Renal cortex interstitium (tissue), 15 donors: ENCODE data around the gene MRPS2. TPM values are rescaled to one million over a fixed set of nuclear protein-coding genes. Genes with fewer than 3 reads are reported as not detected.
"Not testable (repeated sequence)": the region's sequence is repeated elsewhere in the genome, so short reads cannot be mapped to it uniquely, and the experiment has no call there.

Experiments
- DNase-seq, 11 donors: peaks; one replicate each; pipeline ENCODE4 v3.0.0-alpha.2; 2013; ENCODE audit warnings: low read depth in 9 of 11, low spot score in 4 of 11; ENCODE audit errors: extremely low read depth in 1 of 11
- long read RNA-seq, 16 experiments: transcript quantifications; one replicate each; lab custom pipeline, GENCODE V29; 2026
- polyA plus RNA-seq, 3 donors: library from polyadenylated mRNA; unstranded; fragments of 120-200 nt; gene quantifications; one replicate each; pipeline ENCODE4 v1.2.1, GENCODE V29; 2013; ENCODE audit not compliant: insufficient read length in 3 of 3

The MRPS2 gene
- polyA plus RNA-seq, result 10 to 100 TPM; 42.4 to 54.1 (median 50.4) TPM
- long read RNA-seq, donor 1, transcript MRPS2-201 (4 exons, 1,510 nt), result major isoform, 26 of 28 reads
- long read RNA-seq, donor 1, partial matches to known transcripts, result 0 of 28 reads
- long read RNA-seq, donor 1, other reads (novel, unspliced or antisense), result 0 of 28 reads
- long read RNA-seq, donor 2, transcript MRPS2-201 (4 exons, 1,510 nt), result major isoform, 27 of 29 reads
- long read RNA-seq, donor 2, partial matches to known transcripts, result 0 of 29 reads
- long read RNA-seq, donor 2, other reads (novel, unspliced or antisense), result 0 of 29 reads
- long read RNA-seq, donor 3, transcript MRPS2-201 (4 exons, 1,510 nt), result major isoform, 39 of 41 reads
- long read RNA-seq, donor 3, partial matches to known transcripts, result 0 of 41 reads
- long read RNA-seq, donor 3, other reads (novel, unspliced or antisense), result 0 of 41 reads
- long read RNA-seq, donor 4, transcript MRPS2-201 (4 exons, 1,510 nt), result major isoform, 37 of 39 reads
- long read RNA-seq, donor 4, partial matches to known transcripts, result 0 of 39 reads
- long read RNA-seq, donor 4, other reads (novel, unspliced or antisense), result 0 of 39 reads
- long read RNA-seq, donor 5, result 0 reads
- long read RNA-seq, donor 6, transcript MRPS2-201 (4 exons, 1,510 nt), result major isoform, 30 of 31 reads
- long read RNA-seq, donor 6, partial matches to known transcripts, result 0 of 31 reads
- long read RNA-seq, donor 6, other reads (novel, unspliced or antisense), result 0 of 31 reads
- long read RNA-seq, donor 7, transcript MRPS2-201 (4 exons, 1,510 nt), result major isoform, 35 of 41 reads
- long read RNA-seq, donor 7, transcript MRPS2-203 (3 exons, 810 nt), result minor isoform, 5 of 41 reads
- long read RNA-seq, donor 7, partial matches to known transcripts, result 0 of 41 reads
- long read RNA-seq, donor 7, other reads (novel, unspliced or antisense), result 0 of 41 reads
- long read RNA-seq, donor 8, transcript MRPS2-201 (4 exons, 1,510 nt), result major isoform, 48 of 48 reads
- long read RNA-seq, donor 8, partial matches to known transcripts, result 0 of 48 reads
- long read RNA-seq, donor 8, other reads (novel, unspliced or antisense), result 0 of 48 reads
- long read RNA-seq, donor 9, transcript MRPS2-201 (4 exons, 1,510 nt), result major isoform, 25 of 28 reads
- long read RNA-seq, donor 9, partial matches to known transcripts, result 0 of 28 reads
- long read RNA-seq, donor 9, other reads (novel, unspliced or antisense), result 0 of 28 reads
- long read RNA-seq, donor 10, transcript MRPS2-201 (4 exons, 1,510 nt), result major isoform, 17 of 18 reads
- long read RNA-seq, donor 10, partial matches to known transcripts, result 0 of 18 reads
- long read RNA-seq, donor 10, other reads (novel, unspliced or antisense), result 0 of 18 reads
- long read RNA-seq, donor 11, transcript MRPS2-201 (4 exons, 1,510 nt), result major isoform, 14 of 14 reads
- long read RNA-seq, donor 11, partial matches to known transcripts, result 0 of 14 reads
- long read RNA-seq, donor 11, other reads (novel, unspliced or antisense), result 0 of 14 reads
- long read RNA-seq, donor 12, transcript MRPS2-201 (4 exons, 1,510 nt), result major isoform, 10 of 10 reads
- long read RNA-seq, donor 12, partial matches to known transcripts, result 0 of 10 reads
- long read RNA-seq, donor 12, other reads (novel, unspliced or antisense), result 0 of 10 reads
- long read RNA-seq, donor 13, result 0 reads
- long read RNA-seq, donor 14, transcript MRPS2-201 (4 exons, 1,510 nt), result major isoform, 18 of 19 reads
- long read RNA-seq, donor 14, partial matches to known transcripts, result 0 of 19 reads
- long read RNA-seq, donor 14, other reads (novel, unspliced or antisense), result 0 of 19 reads
- long read RNA-seq, donor 15, transcript MRPS2-201 (4 exons, 1,510 nt), result major isoform, 7 of 7 reads
- long read RNA-seq, donor 15, partial matches to known transcripts, result 0 of 7 reads
- long read RNA-seq, donor 15, other reads (novel, unspliced or antisense), result 0 of 7 reads
- long read RNA-seq, donor 16, transcript MRPS2-201 (4 exons, 1,510 nt), result major isoform, 60 of 70 reads
- long read RNA-seq, donor 16, transcript MRPS2-203 (3 exons, 810 nt), result minor isoform, 5 of 70 reads
- long read RNA-seq, donor 16, partial matches to known transcripts, result 5 of 70 reads
- long read RNA-seq, donor 16, other reads (novel, unspliced or antisense), result 0 of 70 reads

- peak in 10 of 11 donors; percentile 73 to 87 (median 84) for DNase-seq
Observed at GRCh38 chr9:135500525-135501260, at the start of gene MRPS2. Gene MRPS2, plus strand, starts transcription at chr9:135500682. Its CDS starts 29 bp downstream, at chr9:135500711.

DNA sequence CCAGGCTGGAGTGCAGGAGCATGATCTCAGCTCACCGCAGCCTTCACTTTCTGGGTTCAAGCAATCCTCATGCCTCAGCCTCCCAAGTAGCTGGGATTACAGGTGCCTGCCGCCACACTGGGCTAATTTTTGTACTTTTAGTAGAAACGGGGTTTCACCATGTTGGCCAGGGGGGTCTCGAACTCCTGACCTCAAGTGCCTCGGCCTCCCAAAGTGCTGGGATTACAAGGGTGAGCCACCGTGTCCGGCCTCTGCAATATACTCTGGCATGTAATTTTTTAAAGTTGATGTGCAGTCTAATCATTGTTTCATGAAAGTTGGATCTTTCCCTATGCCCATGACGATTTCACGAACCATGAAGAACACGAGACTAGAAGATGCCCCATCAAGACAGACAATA is 49.5 kb upstream of the MRPS2 start:
- no peak for DNase-seq

GRCh38 chr9:135451909-135452308 is 48.6 kb upstream of the MRPS2 start:
- not testable (repeated sequence) for DNase-seq

DNA sequence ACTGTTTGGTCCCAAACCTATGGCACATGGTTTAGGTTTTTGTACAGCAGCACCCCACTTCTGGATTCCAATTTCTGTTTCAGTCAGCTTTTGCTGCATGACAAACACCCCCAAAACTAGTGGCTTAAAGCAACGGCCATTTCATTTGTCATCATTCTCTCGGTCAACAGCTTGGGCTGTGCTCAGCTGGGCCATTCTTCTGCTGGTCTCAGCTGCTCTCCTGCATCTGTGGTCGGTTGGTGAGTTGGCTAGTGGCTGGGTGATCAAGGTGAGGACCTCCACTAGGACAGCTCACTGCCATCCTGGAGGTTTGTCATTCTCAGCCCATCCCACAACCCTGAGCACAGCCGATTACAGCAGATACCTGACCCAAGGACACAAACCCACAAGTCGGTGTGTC is 45.7 kb upstream of the MRPS2 start:
- no peak for DNase-seq

DNA sequence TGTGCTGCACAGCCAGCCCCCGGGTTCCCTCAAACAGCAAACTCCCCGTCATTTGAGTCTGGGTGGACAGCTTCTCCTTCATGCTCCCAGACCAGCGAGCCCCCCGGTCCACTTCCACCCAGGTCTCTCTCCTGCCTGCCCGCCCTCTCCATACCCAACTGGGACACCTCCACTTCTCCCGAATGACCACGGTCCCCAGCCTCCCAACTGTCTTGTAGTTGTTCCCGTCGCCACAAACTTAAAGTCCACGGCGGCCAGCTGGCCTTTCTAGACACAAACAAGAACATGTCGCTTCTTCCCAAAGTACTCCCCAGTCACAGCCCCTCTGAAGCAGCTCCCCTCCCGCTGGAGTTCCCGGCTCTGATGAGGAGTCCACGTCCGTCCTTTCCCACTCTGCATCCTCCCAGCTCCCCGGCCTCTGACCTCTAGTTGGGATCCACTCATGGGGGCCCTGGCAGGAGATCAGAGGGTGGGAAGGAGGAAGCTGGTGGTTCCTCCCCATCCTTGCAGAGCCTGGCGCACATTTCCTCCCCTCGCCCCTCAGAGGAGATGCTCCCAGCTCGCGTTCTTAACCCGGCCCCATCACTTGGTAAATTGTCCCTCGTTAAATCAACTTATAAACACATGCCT is 45.0 kb upstream of the MRPS2 start:
- no peak for DNase-seq

DNA sequence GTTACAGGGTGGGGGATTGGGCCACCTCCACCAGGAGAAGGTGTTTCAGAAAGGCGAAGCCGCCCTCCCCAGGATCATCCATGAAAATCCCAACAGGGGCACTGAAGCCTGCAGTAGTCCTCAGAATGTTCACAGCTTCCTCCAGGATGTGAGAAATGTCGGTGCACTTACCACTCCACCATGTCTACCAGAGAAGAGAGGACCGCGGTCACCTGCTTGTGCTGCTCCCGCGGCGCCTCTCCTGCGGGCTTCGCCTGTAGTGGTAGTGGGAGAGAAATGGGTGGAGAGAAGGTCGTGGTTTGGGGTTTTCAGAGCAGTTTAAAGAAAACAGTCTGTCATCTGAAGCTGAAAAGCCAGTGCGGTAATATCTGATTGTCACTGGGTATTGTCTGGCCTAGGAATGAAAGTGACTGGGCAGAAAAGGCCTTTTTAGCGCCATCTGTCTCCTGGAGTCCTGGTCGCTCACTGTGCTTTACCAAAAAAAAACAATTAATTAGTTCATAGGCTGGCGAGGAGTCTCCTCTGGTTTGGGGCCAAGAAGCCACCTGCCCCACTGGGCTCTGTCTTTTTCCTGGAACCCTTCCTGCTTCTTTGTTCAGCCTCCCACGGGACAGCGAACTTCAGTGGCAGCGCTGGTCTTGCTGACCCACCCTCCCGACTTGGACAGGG is 43.9 kb upstream of the MRPS2 start:
- no peak for DNase-seq

DNA sequence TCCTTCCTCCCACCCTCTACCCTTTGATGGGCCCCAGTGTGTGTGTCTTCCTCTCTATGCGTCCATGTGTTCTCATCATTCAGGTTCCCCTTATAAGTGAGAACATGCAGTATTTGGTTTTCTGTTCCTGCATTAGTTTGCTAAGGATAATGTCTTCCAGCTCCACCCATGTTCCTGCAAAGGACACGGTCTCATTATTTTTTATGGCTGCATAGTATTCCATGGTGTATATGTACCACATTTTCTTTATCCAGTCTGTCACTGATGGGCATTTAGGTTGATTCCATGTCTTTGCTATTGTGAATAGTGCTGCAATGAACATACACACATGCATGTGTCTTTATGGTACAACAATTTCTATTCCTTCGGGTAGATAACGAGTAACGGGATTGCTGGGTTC is 42.0 kb upstream of the MRPS2 start:
- not testable (repeated sequence) for DNase-seq

- no peak for DNase-seq
Observed at GRCh38 chr9:135461936-135462335, 38.5 kb upstream of the MRPS2 start.

DNA sequence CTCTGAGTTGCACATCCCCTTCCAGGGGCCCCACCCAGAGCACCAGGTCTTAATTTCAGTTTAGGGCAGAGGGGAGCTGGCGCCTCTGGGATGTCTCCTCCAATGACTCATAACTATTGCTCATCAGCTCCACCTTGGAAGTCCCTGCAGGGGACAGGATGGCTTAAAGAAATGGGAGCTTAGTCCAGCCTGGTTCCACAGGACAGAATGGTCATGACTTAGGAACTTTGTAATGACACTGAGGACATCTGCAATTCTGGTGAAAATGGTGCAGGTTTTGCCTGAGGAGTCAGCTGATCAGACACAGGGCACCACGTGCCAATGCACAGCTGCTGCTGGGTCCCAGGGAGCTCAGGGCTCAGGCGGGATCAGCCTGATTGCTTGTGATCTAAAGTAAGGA is 37.3 kb upstream of the MRPS2 start:
- no peak for DNase-seq

GRCh38 chr9:135464181-135464580 is 36.3 kb upstream of the MRPS2 start:
- no peak for DNase-seq

DNA sequence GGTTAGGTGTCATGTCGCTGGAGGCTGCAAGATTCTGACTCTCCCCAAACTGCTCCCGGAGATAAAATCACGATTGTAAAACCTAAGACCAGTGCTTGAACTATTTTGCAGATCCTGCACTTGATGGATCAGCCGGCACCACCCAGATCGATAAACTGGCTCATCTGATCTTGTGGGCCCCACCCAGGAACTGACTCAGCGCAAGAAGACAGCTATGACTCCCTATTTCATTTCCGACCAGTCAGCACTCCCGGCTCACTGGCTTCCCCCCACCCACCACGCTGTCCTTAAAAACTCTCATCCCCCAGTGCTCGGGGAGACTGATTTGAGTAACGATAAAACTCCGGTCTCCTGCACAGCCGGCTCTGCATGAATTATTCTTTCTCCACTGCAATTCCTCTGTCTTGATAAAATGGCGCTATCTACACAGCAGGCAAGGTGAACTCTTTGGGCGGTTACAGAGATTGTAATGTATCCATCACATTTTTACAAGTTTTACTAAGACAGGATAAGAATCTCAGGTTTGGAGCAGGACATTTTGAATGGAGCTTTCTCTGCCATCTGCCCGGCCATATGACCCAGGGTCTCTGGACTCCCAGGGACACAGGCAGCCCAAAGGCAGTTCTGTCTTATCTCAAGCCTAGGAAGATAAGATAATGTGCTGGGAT is 31.5 kb upstream of the MRPS2 start:
- DNase-seq, result no peak

- DNase-seq, result peak in 7 of 11 donors; percentile 45 to 75 (median 59)
Observed at GRCh38 chr9:135471791-135472640, 28.5 kb upstream of the MRPS2 start.

DNA sequence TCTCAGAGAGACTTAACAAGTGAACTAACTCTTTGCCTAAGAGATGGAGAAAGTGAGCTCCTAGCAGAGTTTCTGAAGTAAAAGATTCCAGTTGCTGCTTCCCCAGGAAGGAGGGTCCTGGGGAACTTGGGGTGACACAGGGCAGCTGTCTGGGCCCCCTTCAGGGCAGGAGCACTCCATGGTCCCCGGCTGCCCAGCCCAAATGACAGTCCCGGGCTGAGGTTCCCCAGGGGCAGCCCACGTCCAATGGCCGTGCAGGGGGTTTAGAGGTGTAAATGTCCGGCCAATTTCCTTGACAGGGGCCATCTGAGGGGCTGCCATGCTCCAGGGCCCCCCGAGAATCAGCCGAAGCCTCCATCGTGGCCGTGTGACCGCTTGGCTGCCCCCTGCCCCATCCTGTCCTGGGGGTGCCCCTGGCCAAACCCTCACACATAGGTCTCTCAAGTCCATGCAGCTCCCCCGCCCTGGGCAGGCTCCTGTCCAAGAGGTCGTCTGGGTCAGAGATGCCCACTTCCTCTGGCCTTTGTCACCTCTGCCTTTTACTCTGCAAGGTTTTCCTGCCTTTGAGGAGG is 26.4 kb upstream of the MRPS2 start:
- no peak for DNase-seq

DNA sequence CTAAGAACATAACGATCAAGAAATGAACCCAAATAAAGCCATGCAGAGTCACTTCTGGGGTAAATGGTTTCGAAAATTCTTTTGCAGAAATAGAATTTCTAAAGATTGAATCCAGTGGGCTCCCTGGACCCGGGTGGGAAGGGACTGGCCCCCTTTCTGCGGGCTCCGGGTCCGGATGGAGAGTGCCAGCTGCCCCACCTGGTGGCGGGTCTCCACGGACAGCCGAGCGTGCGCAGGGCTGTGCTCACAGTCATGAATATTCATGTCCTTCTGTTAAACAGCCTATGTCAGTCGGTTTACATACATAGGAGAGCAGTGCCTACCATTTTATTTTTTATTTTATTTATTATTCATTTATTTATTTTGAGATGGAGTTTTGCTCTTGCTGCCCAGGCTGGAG is 25.6 kb upstream of the MRPS2 start:
- peak in 4 of 11 donors; percentile 21 to 29 (median 26) for DNase-seq
